HepG2 (cell line): ENCODE measurements around the gene STX1B. TPM values are rescaled to one million over a fixed set of nuclear protein-coding genes. Genes with fewer than 3 reads are reported as not detected.

Experiments used
- HOXA3 ChIP-seq: sonication (generic); formaldehyde crosslinking; IDR thresholded peaks from 2 replicates; pipeline ENCODE4 v1.5.0; 2020; ENCODE audit warnings: missing genetic modification reagents
- KLF12 ChIP-seq: sonication (generic); formaldehyde crosslinking; IDR thresholded peaks from 2 replicates; pipeline ENCODE4 v1.4.0; 2020; ENCODE audit warnings: missing genetic modification reagents, borderline replicate concordance
- RFX3 ChIP-seq: IDR thresholded peaks from 2 replicates; pipeline ENCODE4 v1.6.1; 2016; ENCODE audit warnings: missing biosample characterization, missing genetic modification reagents
- SNRNP70 ChIP-seq: fragments of 200-400 bp; formaldehyde crosslinking; IDR thresholded peaks from 2 replicates; pipeline ENCODE4 v1.6.1; 2017; ENCODE audit warnings: mild to moderate bottlenecking, low read depth, low read length, moderate library complexity
- ZBTB40 ChIP-seq, 2 experiments: fragments of 450-650 bp in 1 of 2; sonication (generic) in 1 of 2; formaldehyde crosslinking in 1 of 2; IDR thresholded peaks; 2 replicates each; pipeline versions ENCODE4 v1.6.1 to v1.8.0; 2016 to 2022; ENCODE audit warnings: antibody characterized with exemption in 1 of 2, mild to moderate bottlenecking in 1 of 2, missing genetic modification reagents in 1 of 2
- ZBTB43 ChIP-seq: sonication (generic); formaldehyde crosslinking; conservative IDR thresholded peaks from 2 replicates; pipeline ENCODE4 v1.4.0; 2020; ENCODE audit warnings: missing genetic modification reagents
- ZC3H13 ChIP-seq: sonication (generic); formaldehyde crosslinking; IDR thresholded peaks from 2 replicates; pipeline ENCODE4 v1.8.1; 2023; ENCODE audit warnings: mild to moderate bottlenecking, missing genetic modification reagents, moderate library complexity
- ZMYM4 ChIP-seq: sonication (generic); formaldehyde crosslinking; IDR thresholded peaks from 2 replicates; pipeline ENCODE4 v1.8.1; 2023; ENCODE audit warnings: mild to moderate bottlenecking, missing genetic modification reagents
- ZNF576 ChIP-seq: sonication (generic); formaldehyde crosslinking; IDR thresholded peaks from 2 replicates; pipeline ENCODE4 v1.4.0; 2020; ENCODE audit warnings: mild to moderate bottlenecking, missing genetic modification reagents
- ZUFSP ChIP-seq: sonication (generic); formaldehyde crosslinking; IDR thresholded peaks from 2 replicates; pipeline ENCODE4 v1.9.0; 2021; ENCODE audit warnings: missing genetic modification reagents, mild to moderate bottlenecking, borderline replicate concordance
- polyA plus RNA-seq, 8 experiments: library from polyadenylated mRNA; depleted of rRNA in 3 of 8; stranded (reverse) in 7 of 8; unstranded in 1 of 8; fragments of >200 nt; fragmentation: Illumina TruSeq in 4 of 8; extraction: Trizol in 4 of 8; gene quantifications; 2 replicates each; pipeline versions ENCODE4 v1.2.1 to v1.2.3, GENCODE V29; 2011 to 2016; ENCODE audit warnings: low read depth in 4 of 8, missing spikeins in 1 of 8, mixed read lengths in 1 of 8; ENCODE audit not compliant: insufficient read depth in 1 of 8
- total RNA-seq, 5 experiments: library from RNA; depleted of rRNA; stranded (reverse); fragments of >200 nt; fragmentation: Illumina TruSeq; extraction: Trizol; gene quantifications; 2 replicates each; pipeline ENCODE4 v1.2.3, GENCODE V29; 2016; ENCODE audit warnings: low read depth in 1 of 5
- TF ChIP-seq, protein P1 (sequence below): sonication (generic); formaldehyde crosslinking; IDR thresholded peaks from 2 replicates; pipeline ENCODE4 v1.4.0; 2020; ENCODE audit warnings: missing genetic modification reagents, borderline replicate concordance

The STX1B gene
- total and polyA plus RNA-seq, 2 of the 13 experiments (the other 11 are each of a cell fraction or from before 2014, with no cell fraction given), result 2.1 to 3.0 TPM

- TF ChIP-seq ZBTB40 (IDR thresholded peaks at IDR 0.05) (no peak), ZBTB40 (CRISPR knock-in tag; IDR thresholded peaks at IDR 0.05) (no peak), HOXA3 (peak; percentile 87; the same call in 1 of the 2 replicates), SNRNP70 (no peak), KLF12 (no peak; the same call in 1 of the 2 replicates), ZNF576 (CRISPR knock-in tag) (0 out of 2 replicates have a peak, but pooled peaks have one; percentile 86), RFX3 (no peak), ZC3H13 (CRISPR knock-in tag) (no peak), ZUFSP (CRISPR knock-in tag) (no peak), ZMYM4 (no peak), ZBTB43 (CRISPR knock-in tag) (no peak)
- TF ChIP-seq, protein P1, sequence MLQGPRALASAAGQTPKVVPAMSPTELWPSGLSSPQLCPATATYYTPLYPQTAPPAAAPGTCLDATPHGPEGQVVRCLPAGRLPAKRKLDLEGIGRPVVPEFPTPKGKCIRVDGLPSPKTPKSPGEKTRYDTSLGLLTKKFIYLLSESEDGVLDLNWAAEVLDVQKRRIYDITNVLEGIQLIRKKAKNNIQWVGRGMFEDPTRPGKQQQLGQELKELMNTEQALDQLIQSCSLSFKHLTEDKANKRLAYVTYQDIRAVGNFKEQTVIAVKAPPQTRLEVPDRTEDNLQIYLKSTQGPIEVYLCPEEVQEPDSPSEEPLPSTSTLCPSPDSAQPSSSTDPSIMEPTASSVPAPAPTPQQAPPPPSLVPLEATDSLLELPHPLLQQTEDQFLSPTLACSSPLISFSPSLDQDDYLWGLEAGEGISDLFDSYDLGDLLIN, result no peak
These were observed 11.3 kb downstream of the STX1B start (continued) for GRCh38 chr16:30998852-30999761.
